ENCODE measurements around the gene AHCYL1.
"Not testable (repeated sequence)": the region's sequence is repeated elsewhere in the genome, so short reads cannot be mapped to it uniquely, and the experiment has no call there.

The AHCYL1 gene

DNA sequence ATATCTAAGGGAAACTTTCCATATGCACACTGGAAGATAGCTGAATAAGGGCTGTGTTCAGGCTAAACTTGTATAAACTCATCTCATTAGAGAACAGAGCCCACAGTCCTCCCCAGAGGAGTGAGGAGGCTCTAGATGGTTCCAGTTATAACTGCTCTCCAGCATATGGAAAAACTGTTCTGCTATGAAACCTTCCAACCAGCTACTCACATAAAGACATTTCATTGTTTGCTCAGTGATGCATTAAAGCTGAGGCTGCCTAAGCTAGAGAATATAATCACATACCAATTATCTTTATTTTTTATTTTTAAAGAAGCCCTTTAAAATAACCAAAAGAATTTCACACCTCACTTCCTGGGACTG is 13.3 kb downstream of the AHCYL1 start:
- no peak for DNase-seq (ENCODE audit: low spot score)

DNA sequence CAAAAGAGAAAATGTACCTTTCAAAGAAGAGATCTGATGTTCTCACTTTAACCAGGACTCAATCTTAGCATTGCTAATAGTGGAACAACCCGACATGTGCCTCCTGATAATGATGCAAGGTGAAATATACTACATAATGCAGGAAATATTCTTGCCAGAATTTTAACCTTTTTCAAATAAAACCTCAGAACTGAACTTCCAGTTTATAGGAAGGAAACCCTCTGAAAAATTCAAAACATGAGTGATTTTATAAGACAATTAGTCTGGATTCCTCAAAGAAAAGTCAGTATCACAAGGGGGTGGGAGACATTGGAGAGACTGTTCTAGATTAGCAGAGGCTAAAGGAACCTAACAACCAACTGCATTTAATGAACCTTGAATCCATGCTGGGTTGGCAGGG is 18.1 kb downstream of the AHCYL1 start:
- DNase-seq (ENCODE audit: low spot score) = no peak

DNA sequence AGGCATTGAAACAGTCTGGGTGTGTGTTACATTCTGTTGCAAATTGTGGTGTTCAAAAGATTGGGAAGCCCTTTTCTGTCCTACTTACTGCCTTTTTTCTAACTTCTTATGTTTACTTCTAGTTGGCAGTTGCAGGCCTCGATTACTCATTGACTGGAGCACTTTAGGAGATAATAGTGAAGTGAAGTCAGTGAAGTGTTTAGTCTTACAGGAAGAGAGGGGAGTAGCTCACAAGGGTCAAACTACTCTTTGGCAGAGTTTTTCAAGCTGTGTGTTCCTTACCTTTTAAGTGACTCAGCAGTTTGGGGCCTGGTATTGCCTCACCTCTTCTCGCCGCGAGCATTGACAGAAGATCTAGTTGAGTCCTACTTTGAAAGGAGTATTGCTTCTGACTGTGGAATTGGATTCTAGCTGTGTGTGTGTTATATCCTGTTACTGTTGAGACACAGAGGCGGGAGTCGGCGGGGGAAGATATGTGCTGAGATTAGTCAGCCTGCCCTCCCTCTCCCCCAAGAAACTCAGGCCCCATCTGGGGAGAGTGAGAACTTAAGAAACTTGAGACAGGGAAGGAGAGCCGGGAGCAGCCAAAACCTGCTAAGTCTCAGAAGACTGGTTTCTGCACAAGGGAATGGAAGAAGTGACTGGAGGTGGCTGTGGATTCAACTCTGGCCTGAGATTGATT is 19.3 kb downstream of the AHCYL1 start:
- DNase-seq (ENCODE audit: low spot score) = peak; percentile 86

DNA sequence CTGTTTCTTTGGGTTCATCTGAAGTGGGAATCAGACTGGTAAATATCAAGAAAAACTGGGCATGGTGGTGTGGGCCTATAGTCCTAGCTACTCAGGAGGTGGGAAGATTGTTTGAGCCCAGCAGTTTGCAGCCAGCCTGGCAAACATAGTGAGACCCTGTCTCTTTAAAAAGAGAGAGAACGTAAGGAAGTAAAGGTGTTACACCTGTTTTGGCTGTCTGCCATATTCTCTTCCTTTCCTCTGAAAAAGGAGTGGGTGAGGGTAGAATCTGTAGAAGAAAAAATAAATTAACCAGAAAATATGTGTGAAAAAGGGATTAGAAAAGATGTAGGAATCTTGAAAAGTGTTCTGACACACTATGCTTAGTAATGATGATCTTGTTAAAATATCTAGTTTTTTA is 20.0 kb downstream of the AHCYL1 start:
- no peak for DNase-seq (ENCODE audit: low spot score)

DNA sequence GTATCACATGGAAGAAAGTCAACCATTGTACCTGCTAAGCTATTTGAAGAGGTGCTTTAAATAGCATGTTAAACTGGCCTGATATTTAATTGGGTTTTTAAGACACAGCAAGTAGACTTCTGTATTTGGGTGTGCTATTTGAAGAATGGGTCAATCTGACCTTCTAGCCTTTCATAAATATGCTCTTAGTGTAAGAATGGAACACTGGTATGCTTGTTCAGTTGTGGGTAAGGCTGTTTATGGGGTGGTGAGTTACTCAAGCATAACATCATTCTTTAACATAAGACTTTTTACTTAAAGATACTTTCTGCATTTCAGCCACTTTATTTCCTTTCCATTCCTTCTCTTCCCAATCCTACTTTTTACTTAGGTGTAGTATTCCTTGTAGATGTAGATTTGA is 21.4 kb downstream of the AHCYL1 start:
- no peak for DNase-seq (ENCODE audit: low spot score)

DNA sequence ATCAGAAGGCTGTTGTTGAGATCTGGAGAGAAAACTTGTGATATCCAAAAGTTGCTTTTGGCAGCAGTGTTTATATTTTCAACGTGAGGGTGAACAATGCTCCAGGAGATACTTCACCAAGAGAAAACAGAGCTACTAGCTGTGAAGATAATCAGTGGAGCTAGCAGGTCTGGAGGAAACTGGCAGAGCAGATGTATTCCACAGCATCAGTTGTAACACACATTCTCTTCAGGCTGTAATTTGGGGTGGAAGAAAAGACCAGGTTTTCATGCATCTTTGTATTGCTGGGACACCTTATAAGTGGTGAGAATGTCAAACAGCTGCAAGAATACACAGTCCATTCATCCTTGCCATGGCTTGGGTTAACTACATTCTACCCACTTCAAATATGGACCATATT is 22.0 kb downstream of the AHCYL1 start:
- DNase-seq (ENCODE audit: low spot score) = no peak

DNA sequence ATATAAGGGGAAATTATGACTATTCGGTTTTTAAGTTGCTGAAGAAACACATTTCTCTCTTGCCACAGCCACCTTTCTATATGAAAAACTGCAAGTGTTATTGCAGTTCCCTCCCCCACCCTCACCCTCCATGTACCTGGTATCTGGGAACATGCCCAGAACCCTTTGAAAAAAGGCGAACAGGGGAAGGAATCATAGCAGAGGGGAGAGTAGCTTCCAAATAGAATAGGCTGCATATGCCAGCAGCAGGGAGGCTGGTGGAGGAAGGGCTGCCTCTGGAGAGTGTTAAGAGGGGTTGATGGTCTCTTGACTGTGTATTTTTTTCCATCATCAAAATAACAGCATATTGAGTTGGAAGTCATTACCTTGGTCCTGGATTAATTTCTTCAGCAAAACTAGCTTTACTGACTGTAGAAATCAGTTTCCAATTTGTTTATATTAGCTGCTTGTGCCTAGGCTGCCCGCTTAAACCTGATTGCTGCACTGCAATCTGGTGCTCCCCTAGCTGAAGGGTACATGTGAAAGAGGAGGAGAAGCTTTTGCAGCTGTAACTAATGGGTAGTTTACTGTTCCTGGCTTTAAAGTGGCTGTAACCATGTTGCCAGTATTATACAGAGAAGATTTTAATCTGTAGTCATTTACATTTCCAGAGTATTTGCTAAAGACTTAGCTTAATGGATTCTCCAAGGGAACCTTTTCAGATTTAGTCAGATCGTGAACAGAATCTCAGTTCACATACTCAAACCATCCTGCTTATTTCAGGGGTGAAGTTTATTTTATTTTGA is 22.7 kb downstream of the AHCYL1 start:
- no peak for DNase-seq (ENCODE audit: low spot score)

DNA sequence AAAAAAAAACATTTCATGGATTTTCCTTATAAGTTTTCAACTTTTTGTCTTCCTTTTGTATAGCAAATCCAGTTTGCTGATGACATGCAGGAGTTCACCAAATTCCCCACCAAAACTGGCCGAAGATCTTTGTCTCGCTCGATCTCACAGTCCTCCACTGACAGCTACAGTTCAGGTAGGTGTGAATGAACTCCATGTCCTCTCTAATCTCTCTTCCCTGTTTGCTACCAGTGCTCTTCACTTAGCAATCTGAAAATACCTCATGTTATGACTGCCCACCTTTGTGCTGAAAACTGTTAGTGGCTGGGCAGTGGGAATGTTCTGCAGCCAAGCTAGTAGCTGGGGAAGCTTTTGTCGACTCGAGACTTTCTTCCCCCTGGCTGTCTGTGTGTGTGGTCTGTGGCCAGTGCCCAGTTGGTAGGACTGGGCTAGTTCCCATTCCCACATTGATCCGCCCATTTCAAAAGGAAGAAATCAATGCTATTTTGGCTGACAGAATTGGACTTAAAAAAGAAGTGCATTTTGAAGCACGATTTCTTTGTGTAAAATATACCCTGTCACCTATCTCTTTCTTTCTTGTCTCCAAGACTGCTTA is 24.5 kb downstream of the AHCYL1 start:
- no peak for DNase-seq (ENCODE audit: low spot score)

DNA sequence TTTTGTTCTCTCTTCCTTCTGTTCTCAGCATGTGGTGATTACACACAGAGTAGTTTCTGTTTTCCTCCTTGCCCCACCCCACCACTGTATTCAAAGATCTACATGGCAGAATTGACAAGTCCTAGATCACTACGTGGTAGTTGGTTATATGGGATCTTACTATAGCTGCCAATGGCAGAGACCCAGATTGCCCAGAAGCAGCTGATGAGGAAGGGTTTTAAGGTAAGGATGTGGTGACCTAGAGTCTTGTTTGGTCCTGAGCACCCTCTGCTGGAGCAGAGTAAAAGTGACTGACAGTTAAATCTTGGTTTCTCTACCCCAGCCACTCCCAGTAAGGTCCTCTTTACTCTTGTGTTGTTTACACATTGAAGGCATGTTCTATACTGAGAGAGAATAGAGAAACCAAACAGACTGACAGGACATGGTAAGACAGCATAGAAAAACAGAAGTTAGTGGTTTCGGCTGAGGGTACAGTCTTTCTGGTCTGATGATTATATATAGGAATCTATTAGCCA is 27.0 kb downstream of the AHCYL1 start:
- DNase-seq (ENCODE audit: low spot score) = peak; percentile 49

DNA sequence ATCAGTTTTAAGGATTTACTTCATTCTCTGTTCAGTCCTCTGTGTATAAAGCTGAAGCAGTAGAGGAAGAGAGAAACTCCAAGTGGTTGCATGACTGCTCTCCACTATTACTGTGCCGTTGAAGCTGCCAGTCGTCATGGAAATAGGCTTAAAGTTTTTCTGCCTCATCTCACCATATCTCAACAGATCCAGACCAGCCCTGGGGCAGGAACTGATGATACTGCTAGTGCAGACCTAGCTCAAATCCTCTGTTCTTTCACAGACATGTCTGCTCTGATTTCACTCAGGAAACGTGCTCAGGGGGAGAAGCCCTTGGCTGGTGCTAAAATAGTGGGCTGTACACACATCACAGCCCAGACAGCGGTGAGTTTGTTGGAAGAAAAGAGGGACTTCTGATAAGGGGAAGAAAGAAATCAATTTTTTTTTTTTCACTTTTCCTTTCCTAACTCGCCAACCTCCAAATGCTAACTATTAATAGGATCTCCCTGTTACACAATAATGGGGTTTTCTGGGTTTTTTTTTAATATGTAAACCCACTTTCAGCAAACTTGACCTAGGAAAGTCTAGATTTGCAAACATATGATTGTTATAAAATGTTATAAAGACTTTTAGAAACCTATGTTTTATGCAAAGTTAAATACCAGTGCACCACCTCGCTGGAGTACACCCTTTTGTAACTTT is 27.7 kb downstream of the AHCYL1 start:
- no peak for DNase-seq (ENCODE audit: low spot score)

DNA sequence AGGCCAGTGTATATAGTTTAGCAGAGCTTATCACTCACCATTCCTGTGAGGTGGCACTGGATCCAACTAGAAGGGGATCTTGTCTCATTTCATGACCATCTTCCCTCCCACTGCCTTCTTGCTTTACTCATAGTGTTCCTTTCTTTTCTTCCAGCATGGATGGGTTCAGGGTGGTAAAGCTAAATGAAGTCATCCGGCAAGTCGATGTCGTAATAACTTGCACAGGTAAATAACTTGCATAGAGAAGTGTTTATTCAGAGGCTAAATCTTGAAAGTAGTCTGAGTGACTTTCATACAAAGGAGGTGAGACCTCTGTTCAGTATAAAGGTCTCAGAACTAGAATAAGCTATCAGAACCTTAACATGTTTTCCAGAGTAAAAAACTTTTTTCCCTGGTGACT is 33.2 kb downstream of the AHCYL1 start:
- no peak for DNase-seq (ENCODE audit: low spot score)

DNA sequence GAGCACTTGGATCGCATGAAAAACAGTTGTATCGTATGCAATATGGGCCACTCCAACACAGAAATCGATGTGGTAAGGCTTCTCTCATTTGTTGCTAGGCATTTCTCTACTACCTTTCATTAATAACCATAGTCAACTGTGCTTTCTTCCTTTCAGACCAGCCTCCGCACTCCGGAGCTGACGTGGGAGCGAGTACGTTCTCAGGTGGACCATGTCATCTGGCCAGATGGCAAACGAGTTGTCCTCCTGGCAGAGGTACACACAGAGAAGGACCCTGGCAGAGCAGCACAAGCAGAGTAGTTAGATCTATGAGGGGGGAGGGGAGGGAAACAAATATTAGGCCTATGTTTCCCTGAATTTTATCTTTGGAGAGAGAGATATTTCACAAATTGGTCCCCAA is 33.8 kb downstream of the AHCYL1 start:
- no peak for DNase-seq (ENCODE audit: low spot score)

DNA sequence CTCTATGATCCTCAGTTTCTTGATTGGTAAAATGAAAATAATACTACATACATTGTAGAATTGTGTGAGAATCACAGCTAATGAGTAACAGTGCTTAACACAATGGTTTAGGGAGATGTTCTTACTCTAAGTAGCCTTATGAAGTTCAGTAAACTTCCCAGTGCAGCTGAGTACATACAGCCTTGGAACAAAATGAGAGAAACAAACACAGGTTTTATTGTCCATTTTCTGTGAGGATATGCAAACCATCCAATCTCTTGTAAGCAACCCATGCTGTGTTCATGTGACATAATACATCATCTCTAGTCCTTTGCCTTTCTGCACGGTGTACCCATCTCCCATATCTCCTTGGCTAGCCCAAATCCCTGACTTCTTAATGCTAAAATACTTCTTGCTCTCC is 35.2 kb downstream of the AHCYL1 start:
- DNase-seq (ENCODE audit: low spot score) = no peak

DNA sequence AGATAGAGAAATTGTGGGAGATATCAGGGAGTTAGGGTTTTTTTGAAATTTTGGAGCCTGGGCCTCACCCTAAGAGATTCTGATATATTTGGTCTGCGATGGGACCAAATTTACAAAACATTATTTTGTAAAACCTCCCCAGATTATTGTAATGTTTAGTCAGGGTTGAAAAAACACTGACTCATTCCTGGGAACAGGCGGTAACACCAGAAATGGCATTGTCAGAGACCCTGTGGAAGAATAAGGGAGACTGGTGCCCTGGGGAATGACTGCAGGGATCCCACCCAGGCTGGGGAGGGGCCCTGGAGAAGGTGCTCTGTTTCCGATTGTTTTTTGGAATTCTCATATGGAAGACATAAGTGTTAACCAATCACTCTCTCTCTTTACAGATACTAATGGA is 36.7 kb downstream of the AHCYL1 start:
- no peak for DNase-seq (ENCODE audit: low spot score)

DNA sequence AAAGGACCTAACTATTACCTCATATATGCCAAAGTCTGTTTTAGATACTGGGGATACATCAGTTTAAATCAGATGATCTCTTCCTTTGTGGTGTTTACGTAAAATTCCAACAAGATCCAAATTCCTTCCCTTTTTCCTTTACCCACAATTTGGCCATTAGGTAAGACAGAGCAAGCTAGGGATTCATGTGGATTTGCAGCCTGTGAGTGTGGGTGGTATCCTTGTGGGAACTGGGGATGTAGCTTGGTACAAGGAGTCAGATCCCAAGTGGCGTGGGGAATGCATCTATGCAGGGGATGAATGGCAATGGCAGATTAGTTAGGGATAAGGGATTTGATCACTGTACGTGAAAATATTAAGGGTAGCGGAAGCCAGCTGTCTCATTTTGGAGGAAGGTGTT is 40.0 kb downstream of the AHCYL1 start:
- no peak for DNase-seq (ENCODE audit: low spot score)

DNA sequence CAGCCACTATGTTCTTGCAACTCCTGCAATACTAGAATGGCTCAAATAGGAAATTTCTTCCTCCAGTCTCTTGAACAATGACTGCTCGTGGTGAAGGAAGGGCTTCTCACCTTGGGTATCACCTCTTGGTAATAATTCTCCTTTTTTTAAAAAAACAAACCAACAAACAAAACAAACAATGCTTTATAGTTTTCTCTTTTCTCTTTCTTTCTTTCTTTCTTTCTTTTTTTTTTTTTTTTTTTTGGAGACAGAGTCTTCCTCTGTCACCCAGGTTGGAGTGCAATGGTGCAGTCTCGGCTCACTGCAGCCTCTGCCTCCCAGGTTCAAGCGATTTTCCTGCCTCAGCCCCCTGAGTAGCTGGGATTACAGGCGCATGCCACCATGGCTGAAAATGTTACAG is 46.1 kb downstream of the AHCYL1 start:
- DNase-seq (ENCODE audit: low spot score) = not testable (repeated sequence)

DNA sequence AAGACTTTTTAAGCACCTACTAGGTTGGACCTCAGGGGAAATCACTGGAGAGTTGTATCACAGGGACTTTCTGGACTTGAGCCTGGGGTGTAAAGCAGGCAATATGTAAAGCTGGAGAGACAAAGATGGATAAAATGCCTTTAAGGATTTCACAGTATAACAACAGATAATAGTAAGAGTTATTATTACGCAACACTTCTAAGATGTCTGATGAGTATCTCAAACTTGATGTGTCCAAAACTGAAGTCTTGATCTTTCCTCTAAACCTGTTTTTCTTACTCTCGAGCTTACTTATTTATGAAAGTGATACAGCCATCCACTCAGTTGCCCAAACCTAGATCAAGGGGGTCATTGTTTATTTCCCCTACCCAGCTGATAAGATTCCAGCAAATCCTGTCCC is 47.8 kb downstream of the AHCYL1 start:
- no peak for DNase-seq (ENCODE audit: low spot score)

DNA sequence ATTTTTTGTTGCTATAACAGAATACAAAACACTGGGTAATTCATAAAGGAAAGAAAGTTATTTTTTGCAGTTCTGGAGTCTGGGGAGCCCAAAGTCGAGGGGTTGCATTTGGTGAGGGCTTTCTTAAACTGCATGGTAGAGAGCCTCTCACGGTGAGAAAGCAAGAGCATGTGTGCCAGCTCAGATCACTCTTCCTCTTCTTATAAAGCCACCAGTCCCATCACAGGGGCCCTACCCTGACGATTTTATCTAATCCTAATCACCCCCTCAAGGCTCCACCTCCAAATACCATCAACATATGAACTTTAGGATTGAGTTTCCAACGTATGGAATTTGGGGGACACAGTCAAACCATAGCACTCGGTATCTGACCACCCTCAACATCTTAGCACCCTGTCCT is 48.9 kb downstream of the AHCYL1 start:
- no peak for DNase-seq (ENCODE audit: low spot score)

DNA sequence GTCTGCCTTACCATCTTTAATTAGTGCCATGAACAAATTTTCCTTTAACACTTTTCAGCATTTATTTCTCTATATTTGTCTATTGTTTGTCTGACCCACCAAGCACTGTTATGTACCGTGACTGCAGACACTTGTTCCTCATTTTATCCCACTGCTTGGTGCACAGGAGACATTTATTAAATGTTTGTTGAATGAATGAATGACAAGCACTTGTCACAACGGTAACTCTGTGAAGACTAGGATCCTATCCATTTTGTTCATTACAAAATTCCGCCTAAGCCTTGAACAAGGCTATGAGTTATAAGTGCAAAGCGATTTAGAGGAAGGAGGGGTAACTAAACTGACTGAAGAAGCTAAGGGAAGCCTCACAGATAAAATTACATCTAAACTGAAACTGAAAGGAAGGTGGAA is 49.5 kb downstream of the AHCYL1 start:
- no peak for DNase-seq (ENCODE audit: low spot score)

DNA sequence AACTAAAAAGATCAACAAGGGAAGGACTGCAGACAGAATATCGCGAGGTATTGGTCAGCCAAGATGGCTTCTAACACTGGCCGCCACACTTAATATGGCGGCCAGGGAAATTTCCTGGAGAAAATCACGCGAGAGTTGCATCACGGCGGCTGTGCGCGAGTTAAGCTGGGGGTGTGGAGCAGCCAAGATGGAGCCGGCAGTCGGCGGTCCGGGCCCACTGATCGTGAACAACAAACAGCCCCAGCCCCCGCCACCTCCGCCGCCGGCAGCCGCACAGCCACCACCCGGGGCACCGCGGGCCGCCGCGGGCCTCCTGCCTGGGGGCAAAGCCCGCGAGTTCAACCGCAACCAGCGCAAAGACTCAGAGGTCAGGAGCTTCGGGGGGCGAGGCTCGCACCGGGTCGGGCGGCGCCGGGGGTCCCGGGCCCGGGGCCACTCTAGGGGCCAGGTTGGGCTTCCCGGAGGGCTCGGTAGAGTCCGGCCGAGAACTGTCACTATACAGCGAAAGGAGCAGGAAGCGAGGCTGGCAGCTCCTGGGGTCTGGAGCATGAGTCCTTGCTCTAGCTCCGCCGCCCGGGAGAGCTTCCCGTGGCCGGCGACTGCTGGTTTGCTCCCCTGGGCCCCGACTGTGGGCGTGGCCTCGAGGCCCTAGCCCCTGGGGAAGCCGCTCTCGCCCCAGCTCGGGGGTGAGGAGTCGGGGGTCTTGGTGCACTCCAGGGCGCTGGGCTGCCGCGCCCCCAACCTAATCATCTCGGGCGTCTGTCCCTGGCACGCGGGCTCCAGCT is 50.1 kb downstream of the AHCYL1 start, which contains the start of gene STRIP1:
Gene STRIP1, plus strand, starts transcription at position 174 of the 785 bp plus-strand sequence. Its CDS starts 14 bp downstream, at position 188.
- peak; percentile 94 for DNase-seq (ENCODE audit: low spot score)

DNA sequence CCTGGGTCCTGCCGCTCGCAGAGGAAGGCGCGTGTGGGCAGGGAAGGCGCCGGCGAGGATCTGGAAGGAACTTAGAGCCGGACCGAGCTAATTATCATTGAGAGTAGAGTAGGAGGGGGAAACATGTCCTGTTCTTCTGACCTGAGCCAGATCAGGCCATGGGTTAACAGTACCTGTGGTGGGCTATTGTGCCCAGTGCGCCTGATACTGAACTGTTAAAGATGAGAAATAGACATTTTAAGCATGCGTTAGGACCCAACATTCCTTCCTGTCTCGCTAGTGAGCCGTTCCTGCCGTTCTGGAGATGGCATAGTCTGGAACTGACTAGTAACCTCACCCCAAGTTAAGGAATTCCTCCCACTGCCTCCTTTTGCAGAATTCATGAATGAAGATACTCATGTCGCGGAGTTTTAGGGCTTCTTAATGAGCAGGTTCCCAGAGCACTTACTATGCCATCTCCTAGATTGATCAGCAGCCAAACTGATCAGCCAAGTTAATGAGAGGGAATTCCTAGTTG is 50.7 kb downstream of the AHCYL1 start:
- DNase-seq (ENCODE audit: low spot score) = peak; percentile 35

Measured in AG08396 (cell line).